DOHH2 (cell line): ENCODE measurements around the gene VPS72.

Experiments
- CTCF ChIP-seq: fragments of 200-600 bp; sonication (generic); IDR thresholded peaks from one replicate; pipeline ENCODE4 v1.5.1; 2014; ENCODE audit warnings: antibody characterized with exemption, mild to moderate bottlenecking, low read depth, low read length; ENCODE audit not compliant: poor library complexity, severe bottlenecking
- EZH2phosphoT487 ChIP-seq: fragments of 200-600 bp; sonication (generic); IDR thresholded peaks from 2 replicates; pipeline ENCODE4 v1.6.1; 2017; ENCODE audit warnings: borderline replicate concordance, mild to moderate bottlenecking, antibody characterized with exemption, low read length, moderate library complexity, mixed read lengths

GRCh38 chr1:151198254-151199127 is 8.5 kb upstream of the VPS72 start, which contains the start of gene PIP5K1A:
- TF ChIP-seq CTCF: no peak
- TF ChIP-seq EZH2phosphoT487: no peak
